ENCODE data around the gene PPP1R12B. TPM values are rescaled to one million over a fixed set of nuclear protein-coding genes. Genes with fewer than 3 reads are reported as not detected.

PPP1R12B gene
- total and polyA plus RNA-seq, 2 donors (not counting 3 experiments of a cell fraction or from before 2014, with no cell fraction given) = 8.4 to 11.5 TPM

DNA sequence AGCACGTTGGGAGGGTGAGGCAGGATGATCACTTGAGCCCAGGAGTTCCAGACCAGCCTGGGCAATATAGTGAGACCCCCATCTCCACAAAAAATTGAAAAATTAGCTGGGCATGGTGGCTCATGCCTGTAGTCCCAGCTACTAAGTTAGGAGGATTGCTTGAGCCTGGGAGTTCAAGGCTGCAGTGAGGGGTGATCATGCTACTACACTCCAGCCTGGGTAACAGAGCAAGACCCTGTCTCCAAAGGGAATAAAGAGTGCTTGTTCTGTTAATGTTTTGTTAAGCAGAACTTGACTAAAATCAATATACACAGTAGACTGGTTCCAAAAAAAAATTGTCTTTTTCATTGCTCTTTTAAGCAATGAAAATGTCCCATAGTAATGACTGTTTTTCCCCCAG is 215.3 kb downstream of the PPP1R12B start:
- dilution Hi-C loops (cut with MboI; ENCODE audit: extremely low pct_ligation_motif_present, low sequenced_read_pairs) = no loop called here
- Histone ChIP-seq H3K79me2 (ENCODE audit: control insufficient read depth, insufficient read depth, low read length) (no peaks in the 10 kb centered on the region), H2AFZ (ENCODE audit: low read depth, low read length) (no peak overlapping the region), H3K9me3 (replicated peaks; ENCODE audit: control insufficient read depth, insufficient read depth, low read length) (no peaks in the 10 kb centered on the region), H4K20me1 (replicated peaks; ENCODE audit: control insufficient read depth, extremely low read depth, insufficient read depth, low read length) (no peaks in the 10 kb centered on the region), H3K27ac (ENCODE audit: insufficient read depth, low read depth, low read length) (no peak overlapping the region), H3K27me3 (ENCODE audit: control insufficient read depth in 2 of 2, insufficient read depth in 2 of 2, low read length in 2 of 2) (no peaks in the 10 kb centered on the region), H3K4me3 (replicated peaks in 1 of 3; ENCODE audit: insufficient read depth in 1 of 3, low read depth in 1 of 3, low read length in 3 of 3) (no peak overlapping the region), H3K36me3 (ENCODE audit: control insufficient read depth in 2 of 2, extremely low read depth in 1 of 2, insufficient read depth in 2 of 2, low read length in 2 of 2) (no peaks in the 10 kb centered on the region), H3K9me1 (replicated peaks; ENCODE audit: control insufficient read depth, extremely low read depth, insufficient read depth, low read length) (no peaks in the 10 kb centered on the region), H3K4me1 (ENCODE audit: control insufficient read depth, extremely low read depth, insufficient read depth, low read length) (no peaks in the 10 kb centered on the region), H3K9ac (replicated peaks; ENCODE audit: extremely low read depth, insufficient read depth, low read length) (no peak overlapping the region), H3K4me2 (ENCODE audit: insufficient read depth, low read length) (no peak overlapping the region)
- ChIA-PET POLR2A (no interaction called here), CTCF (interaction anchor here (3.6 kb wide), 1 partner anchor 8 kb away, joined by 15 read pairs; no protein-coding TSS in a partner anchor)
- intact Hi-C loops (cut with micrococcal nuclease) = no loop called here
- no peak for TF ChIP-seq CTCF (IDR thresholded peaks at IDR 0.05; ENCODE audit: extremely low read depth in 1 of 2, insufficient read depth in 1 of 2, low read depth in 1 of 2, low read length in 2 of 2)
- no peak for TF ChIP-seq MYC (IDR thresholded peaks at IDR 0.05; ENCODE audit: low read depth, low read length)
- TF ChIP-seq EZH2 (IDR thresholded peaks at IDR 0.05; ENCODE audit: borderline replicate concordance, low read depth, low read length, severe bottlenecking) = no peak
- TF ChIP-seq POLR2AphosphoS5 (IDR thresholded peaks at IDR 0.05; ENCODE audit: insufficient read depth, low read depth, low read length) = no peak
- DNase-seq (ENCODE audit: low read depth, low spot score) = no peak
- no peak for FAIRE-seq
- no TSS peak for BruUV-seq (replicated peaks)

GRCh38 chr1:202564958-202565495 is 216.5 kb downstream of the PPP1R12B start:
- CTCF ChIA-PET = interaction anchor here (1.2 kb wide), 1 partner anchor 11 kb away, joined by 3 read pairs; no protein-coding TSS in a partner anchor
- intact Hi-C loops (cut with micrococcal nuclease) (no loop called here), dilution Hi-C loops (cut with MboI; ENCODE audit: extremely low pct_ligation_motif_present, low sequenced_read_pairs) (no loop called here)
- Histone ChIP-seq H2AFZ (ENCODE audit: low read depth, low read length) (no peak overlapping the region), H3K9me1 (replicated peaks; ENCODE audit: control insufficient read depth, extremely low read depth, insufficient read depth, low read length) (no peaks in the 10 kb centered on the region), H3K27me3 (ENCODE audit: control insufficient read depth in 2 of 2, insufficient read depth in 2 of 2, low read length in 2 of 2) (no peaks in the 10 kb centered on the region), H3K79me2 (ENCODE audit: control insufficient read depth, insufficient read depth, low read length) (no peaks in the 10 kb centered on the region), H3K36me3 (ENCODE audit: control insufficient read depth in 2 of 2, extremely low read depth in 1 of 2, insufficient read depth in 2 of 2, low read length in 2 of 2) (no peaks in the 10 kb centered on the region), H3K4me2 (ENCODE audit: insufficient read depth, low read length) (no peak overlapping the region), H3K27ac (ENCODE audit: insufficient read depth, low read depth, low read length) (no peak overlapping the region), H3K9ac (replicated peaks; ENCODE audit: extremely low read depth, insufficient read depth, low read length) (no peak overlapping the region), H3K4me3 (replicated peaks in 1 of 3; ENCODE audit: insufficient read depth in 1 of 3, low read depth in 1 of 3, low read length in 3 of 3) (no peak overlapping the region), H4K20me1 (replicated peaks; ENCODE audit: control insufficient read depth, extremely low read depth, insufficient read depth, low read length) (no peaks in the 10 kb centered on the region), H3K9me3 (replicated peaks; ENCODE audit: control insufficient read depth, insufficient read depth, low read length) (no peaks in the 10 kb centered on the region), H3K4me1 (ENCODE audit: control insufficient read depth, extremely low read depth, insufficient read depth, low read length) (no peaks in the 10 kb centered on the region)
- no TSS peak for BruUV-seq (replicated peaks)
- DNase-seq (ENCODE audit: low read depth, low spot score) (no peak), FAIRE-seq (no peak)
- POLR2A ChIA-PET = no interaction called here
- TF ChIP-seq GATA2 (IDR thresholded peaks at IDR 0.05; ENCODE audit: insufficient read depth, insufficient read length, low read depth, low read length) (no peak), MYC (IDR thresholded peaks at IDR 0.05; ENCODE audit: low read depth, low read length) (no peak), EZH2 (IDR thresholded peaks at IDR 0.05; ENCODE audit: borderline replicate concordance, low read depth, low read length, severe bottlenecking) (no peak), POLR2A (IDR thresholded peaks at IDR 0.05; ENCODE audit: low read depth, low read length) (no peak), CTCF (IDR thresholded peaks at IDR 0.05; ENCODE audit: extremely low read depth in 1 of 2, insufficient read depth in 1 of 2, low read depth in 1 of 2, low read length in 2 of 2) (no peak), FOS (IDR thresholded peaks at IDR 0.05; ENCODE audit: borderline replicate concordance, insufficient read depth, low read length) (no peak), POLR2AphosphoS5 (IDR thresholded peaks at IDR 0.05; ENCODE audit: insufficient read depth, low read depth, low read length) (no peak), JUN (IDR thresholded peaks at IDR 0.05; ENCODE audit: borderline replicate concordance, insufficient read depth, insufficient read length, low read depth) (no peak)
- TF ChIP-seq, protein P1, sequence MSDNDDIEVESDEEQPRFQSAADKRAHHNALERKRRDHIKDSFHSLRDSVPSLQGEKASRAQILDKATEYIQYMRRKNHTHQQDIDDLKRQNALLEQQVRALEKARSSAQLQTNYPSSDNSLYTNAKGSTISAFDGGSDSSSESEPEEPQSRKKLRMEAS (IDR thresholded peaks at IDR 0.05; ENCODE audit: insufficient read depth, insufficient read length) = no peak
